CD4-positive, alpha-beta T cell treated with Interferon alpha-2 for 1 hour (primary cell): ENCODE results near the gene C5orf58.

Experiments
- DNase-seq, 2 donors: peaks; one replicate each; pipeline ENCODE4 v3.0.0-alpha.2; 2020 to 2022

C5orf58 gene

DNA sequence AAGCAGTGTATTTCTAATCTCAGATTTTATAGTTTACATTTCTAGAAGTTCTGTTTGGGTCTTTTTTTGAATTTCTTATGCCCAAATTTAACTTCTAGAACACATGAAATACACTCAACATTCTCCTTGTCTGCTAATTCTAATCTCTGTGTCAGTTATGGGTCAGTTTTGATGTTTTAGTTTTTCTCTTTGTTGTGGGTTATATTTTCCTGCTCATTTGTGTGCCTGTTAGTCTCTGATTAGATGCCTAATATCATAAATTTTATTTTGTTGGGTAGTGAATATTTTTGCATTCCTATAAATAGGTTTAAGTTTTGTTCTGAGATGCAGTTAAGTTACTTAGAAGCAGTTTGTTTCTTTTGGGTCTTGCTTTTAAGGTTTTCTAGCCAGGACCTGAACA is 52.4 kb downstream of the C5orf58 start:
- no peak for DNase-seq

DNA sequence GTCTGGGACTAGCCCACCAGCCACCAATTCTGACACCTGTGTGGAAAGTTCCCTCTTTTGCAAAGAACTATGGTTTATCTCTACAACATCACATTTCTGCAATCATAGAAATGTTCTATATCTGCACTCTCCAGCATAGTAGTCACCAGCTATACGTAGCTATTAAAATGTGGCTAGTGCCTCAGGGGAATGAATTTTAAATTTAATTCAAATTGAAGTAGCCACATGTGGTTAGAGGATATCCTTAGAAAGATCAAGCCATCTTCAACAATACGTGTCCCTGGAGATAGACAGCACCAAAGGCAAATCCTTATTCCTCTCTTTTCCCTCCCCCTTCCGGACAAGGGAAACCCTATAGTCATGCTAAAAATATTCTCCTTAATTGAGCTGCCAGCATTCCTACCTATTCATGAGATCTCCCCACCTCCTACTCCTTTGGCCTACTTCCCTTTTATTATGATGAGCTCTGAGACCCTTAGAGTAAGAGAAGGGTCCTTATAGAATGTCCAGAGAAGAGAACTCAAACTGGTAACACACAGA is 53.7 kb downstream of the C5orf58 start:
- no peak for DNase-seq

DNA sequence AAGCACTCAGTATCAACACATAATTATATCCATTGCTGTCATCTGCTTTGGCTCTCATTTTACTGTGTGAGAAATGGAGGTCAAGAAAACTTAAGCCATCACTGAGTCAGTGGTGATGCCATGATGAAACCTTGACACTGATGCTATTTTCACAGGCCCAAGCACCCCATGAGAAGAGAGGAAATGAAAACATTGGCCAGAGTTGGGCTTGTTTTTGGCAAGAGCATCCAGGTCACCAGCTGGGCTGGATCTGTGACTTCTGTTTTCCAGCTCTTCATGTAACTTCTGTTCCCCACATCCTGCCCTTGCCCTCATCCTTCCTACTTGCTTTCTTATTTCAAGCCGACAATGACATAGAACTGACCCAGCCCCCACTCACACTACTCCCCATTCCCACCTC is 54.7 kb downstream of the C5orf58 start:
- no peak for DNase-seq

DNA sequence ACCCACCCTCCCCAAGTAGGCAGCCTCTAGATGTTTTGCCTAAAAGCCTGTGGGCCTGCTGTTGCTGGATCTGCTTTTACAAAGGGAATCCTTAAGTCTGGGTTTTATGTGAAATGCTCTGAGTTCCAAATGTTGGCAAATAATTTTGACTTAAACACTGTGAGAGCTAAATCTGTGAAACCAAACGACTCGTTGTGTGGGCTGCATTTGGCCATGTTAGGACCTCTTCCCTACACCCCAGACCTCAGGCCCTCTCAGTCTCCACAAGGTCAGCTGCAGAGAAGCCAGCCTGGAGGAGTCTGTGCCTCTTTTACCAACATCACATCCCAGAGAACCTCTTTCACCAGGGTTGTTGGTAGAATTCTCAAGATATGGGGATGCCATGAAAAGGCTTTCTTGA is 55.4 kb downstream of the C5orf58 start:
- DNase-seq: no peak

DNA sequence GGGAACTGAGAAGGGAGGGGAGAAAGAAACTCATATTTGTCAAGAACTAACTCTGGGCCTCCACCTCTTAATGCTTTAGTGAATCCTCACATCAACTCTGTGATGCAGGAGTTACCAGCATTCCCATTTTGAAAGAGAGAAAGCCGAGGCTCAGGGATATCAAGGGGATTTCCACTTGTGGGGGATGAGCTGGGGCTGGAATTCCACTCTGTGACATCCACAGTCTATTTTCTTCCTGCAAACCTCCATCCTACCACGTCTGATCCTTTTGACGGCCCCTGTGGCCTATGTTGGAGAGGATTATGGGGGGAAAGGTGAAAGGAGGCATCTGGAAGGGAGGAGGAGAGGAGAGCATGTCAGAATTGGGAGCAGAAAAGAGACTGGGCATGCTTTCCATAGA is 55.8 kb downstream of the C5orf58 start:
- no peak for DNase-seq

DNA sequence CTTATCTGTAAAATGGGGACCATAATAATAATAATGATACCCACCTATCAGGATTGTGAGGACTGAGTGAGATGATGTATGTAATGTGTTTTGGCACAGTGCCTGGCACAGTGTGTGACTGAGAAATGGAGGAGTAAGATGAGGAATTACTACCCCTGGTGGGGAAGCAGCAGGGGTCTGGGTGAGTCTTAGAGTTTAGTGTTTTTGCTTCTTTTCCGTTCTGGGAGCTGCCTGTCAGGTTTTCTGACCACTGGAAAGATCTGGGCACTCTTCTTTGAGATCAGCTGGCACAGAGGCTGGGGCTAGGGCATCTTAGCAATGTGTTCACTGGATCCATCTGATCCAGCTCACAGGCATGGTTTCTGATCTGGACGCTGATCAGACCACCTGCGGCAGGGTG is 56.3 kb downstream of the C5orf58 start:
- peak in 1 of 2 donors; percentile 17 for DNase-seq

DNA sequence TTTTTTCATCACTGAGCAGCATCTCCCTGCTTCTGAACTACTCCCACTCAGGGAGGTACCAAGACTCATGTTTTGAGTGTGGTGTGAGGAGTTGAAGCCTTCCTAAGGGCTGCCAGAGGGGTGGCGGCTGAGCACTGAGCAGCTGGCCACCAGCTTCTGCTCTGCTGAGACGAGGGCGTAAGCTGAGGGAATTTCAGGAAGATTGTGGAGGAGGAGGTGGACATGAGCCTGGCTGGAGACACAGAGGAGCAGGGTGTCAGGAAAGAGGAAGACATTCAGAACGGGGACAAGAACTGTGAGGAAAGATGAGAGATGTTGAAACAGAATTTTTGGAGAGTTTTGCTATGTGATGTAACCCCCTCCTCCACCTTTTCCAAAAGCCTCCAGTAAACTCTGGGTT is 57.0 kb downstream of the C5orf58 start:
- DNase-seq: no peak

DNA sequence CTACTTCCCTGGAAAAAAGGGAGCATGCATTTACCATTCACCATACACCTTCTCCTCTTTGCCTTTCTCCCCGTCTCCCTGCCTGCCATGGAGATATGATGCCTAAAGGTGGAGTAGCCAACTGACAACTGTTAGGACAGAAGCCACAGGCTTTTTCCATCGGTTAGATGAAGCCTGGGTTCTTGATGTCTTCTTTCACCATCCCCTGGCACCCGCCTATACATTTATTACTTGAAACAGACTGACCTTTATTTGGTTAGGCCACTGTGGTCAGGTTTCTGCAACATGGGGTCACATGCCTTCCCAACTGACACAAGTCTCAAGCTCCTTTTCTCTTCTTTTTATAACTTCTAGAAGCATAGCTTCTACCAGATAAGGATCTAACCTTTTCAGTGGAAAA is 57.7 kb downstream of the C5orf58 start:
- no peak for DNase-seq

DNA sequence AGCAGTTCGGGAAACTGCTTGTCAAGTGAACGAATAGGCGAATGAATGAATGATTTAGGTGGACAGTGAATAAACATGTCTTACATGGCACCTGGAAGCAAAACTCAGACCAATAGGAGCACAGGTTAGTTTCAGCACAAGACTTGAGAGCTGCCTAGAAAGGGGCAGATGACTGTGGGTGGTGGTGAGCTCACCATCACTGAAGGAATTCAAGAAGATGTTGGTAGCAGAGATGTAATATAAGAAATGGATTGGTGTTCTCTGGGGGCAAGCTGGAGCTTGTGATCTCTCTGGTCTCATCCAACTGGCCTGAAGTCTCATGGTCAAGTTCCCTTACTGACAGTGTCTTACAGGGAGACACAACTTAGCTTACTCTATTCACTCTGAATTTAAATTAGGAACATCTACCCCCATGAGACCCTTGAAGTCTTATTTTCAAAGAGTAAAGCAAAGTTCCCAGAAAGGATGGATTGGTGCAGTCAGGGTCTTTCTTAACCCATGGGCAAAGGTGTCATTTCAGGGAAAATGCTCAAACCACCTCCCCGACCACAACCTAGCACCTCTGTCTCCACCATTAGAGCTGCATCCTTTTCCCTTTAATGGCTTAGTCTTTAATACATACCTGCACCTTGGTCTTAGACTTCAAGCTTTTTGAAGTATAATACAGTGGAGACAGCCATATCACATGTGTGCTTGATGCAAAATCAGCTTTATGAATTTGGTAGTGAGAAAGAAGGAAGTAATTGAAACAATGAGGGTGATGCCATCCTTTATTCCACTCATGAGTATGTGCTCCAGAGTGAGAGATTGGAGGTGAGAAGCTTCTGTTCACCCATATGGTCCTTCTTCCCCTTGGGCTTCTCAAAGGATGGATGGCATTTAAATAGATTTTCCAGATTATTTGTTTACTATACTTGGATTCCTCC is 59.7 kb downstream of the C5orf58 start:
- peak in 1 of 2 donors; percentile 60 for DNase-seq

DNA sequence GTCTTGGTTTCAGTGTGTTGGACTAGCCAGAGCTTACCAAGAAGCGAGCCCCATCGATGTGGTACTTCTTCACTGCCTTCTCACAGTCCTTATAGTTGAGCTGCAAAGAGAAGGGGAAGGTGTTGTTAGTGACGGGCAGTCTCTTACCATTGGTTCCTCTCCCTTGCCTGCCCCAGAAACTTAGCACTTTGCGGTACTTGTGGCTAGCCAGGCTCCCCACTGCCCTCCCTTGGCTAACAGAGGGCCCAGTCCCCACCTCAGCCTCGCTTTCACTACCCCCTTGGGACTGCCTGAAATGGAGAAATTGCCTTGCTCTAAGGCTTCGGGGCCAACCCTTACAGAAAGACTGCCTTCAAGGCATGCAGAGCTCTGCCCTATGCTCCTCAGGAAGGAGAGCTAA is 60.5 kb downstream of the C5orf58 start:
- DNase-seq: peak; percentile 80 to 84

DNA sequence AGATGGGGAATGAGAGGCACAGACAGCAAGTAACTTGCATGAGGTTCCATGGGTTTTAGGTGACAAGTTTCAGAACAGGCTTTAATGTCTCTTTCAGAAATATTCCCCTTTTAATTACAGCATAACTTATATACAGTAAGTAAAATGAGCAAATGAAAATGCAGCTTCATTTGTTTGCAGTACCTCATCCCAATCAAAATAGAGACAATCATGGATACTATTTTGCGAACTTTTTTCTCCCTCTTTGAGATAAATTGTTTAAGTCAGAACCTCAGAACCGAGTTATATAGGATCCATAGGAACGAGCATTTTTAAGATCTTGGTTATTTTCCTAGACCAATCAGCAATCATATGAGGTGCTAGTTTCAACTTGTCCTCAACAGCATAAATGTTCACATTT is 61.3 kb downstream of the C5orf58 start:
- no peak for DNase-seq

DNA sequence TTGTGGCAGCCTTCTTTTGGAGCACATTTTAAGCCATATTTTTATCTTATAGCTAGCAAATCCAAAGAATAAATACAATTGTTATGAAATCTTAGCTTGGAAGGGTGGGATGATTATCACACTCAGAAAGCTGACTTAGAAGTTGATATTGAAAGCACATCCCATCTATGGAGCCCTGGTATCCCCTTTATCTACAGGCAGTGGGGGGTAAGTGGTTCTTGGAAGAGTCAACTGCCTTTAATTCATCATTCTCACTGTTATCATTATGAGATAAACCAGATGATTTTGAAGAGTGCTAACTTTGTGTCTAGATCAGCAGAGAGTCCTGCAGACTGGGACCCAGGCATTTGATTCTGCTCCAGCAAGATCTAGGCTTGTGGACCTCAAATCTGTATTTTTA is 61.8 kb downstream of the C5orf58 start:
- no peak for DNase-seq
